ENCODE results near the gene MYO1E. TPM values are rescaled to one million over a fixed set of nuclear protein-coding genes. Genes with fewer than 3 reads are reported as not detected.

MYO1E gene
- total and polyA plus RNA-seq, 2 of the 8 experiments (the other 6 are each of a cell fraction or from before 2014, with no cell fraction given), result 19.6 to 142 TPM

DNA sequence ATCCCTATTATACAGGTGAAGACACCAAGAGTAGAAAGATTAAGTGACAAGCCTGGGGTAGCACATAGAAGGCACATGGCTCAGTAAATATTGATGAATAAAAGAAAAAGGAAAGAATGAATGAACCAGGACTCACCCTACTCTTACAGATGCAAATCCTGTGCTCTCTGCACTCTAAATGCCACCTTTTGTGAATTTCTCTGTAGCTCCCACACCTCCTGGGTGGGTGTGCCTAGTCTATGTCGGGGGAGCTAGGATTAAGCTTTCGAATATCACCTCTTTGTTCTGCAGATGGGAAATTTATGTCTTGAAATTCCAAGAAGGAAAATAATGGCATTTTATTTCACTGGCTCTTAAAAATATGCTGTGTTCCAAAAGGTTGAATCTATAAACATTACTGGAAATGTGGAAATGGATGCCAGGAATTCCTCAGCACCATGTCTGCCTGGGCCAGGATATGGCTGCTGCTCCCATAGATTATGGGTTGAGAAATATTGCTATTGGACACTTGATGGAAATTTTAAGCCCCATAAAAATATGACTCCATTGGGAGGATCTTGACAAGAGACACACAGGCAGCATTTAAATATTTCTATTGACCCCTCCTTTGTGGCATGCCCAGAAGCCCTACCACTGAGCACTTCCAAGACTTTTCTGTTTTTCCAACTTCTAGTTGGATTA is 224.4 kb downstream of the MYO1E start:
- Histone ChIP-seq H2BK120ac (replicated peaks; ENCODE audit: low read depth, low read length) (no peak overlapping the region), H2AFZ (ENCODE audit: low read length) (no peak overlapping the region), H2BK20ac (ENCODE audit: low read length) (no peak overlapping the region), H3K4ac (replicated peaks; ENCODE audit: insufficient read length, low read depth, low read length) (no peak overlapping the region), H3K56ac (replicated peaks; ENCODE audit: insufficient read length, low read depth, low read length) (no peak overlapping the region), H3K18ac (ENCODE audit: extremely low read depth, low read length) (no peak overlapping the region), H3K79me1 (ENCODE audit: low read depth, low read length) (no peaks in the 10 kb centered on the region), H4K8ac (ENCODE audit: extremely low read depth, insufficient read depth, low read length) (no peak overlapping the region), H4K20me1 (replicated peaks in 1 of 2; ENCODE audit: control insufficient read depth in 1 of 2, insufficient read depth in 2 of 2, low read length in 2 of 2) (peaks cover 0 to 5% of the 10 kb centered on the region in 2 experiments), H3K14ac (ENCODE audit: insufficient read length) (no peak overlapping the region), H3K79me2 (ENCODE audit: control insufficient read depth in 1 of 2, insufficient read depth in 2 of 2, low read length in 2 of 2) (0 out of 4 replicates have a peak, but pooled peaks cover 0 to 2% of the 10 kb centered on the region in 2 experiments), H3K4me1 (replicated peaks in 1 of 4; ENCODE audit: control insufficient read depth in 3 of 4, insufficient read depth in 4 of 4, low read length in 3 of 4) (peaks cover 3 to 6% (median 4%) of the 10 kb centered on the region in 4 experiments; a peak in 6 of 7 replicates), H3K36me3 (ENCODE audit: control insufficient read depth in 2 of 4, insufficient read depth in 4 of 4, low read length in 3 of 4) (peaks cover 7 to 37% (median 14%) of the 10 kb centered on the region in 4 experiments; a peak in 7 of 8 replicates), H3K9me3 (ENCODE audit: insufficient read depth in 2 of 2, low read depth in 1 of 2, low read length in 1 of 2) (no peaks in the 10 kb centered on the region), H3K23ac (ENCODE audit: insufficient read length) (no peak overlapping the region), H3K27me3 (replicated peaks in 1 of 4; ENCODE audit: control insufficient read depth in 3 of 4, extremely low read depth in 1 of 4, insufficient read depth in 3 of 4, low read length in 3 of 4) (no peaks in the 10 kb centered on the region), H4K5ac (ENCODE audit: insufficient read length, low read depth, low read length) (no peak overlapping the region), H3K4me3 (ENCODE audit: extremely low read depth in 1 of 4, insufficient read depth in 2 of 4, low read depth in 3 of 4, low read length in 4 of 4) (no peak overlapping the region), H3K4me2 (ENCODE audit: insufficient read depth in 1 of 2, low read depth in 2 of 2, low read length in 2 of 2) (no peak overlapping the region), H3K9ac (replicated peaks in 1 of 4; ENCODE audit: extremely low read depth in 1 of 4, low read depth in 3 of 4, low read length in 3 of 4) (no peak overlapping the region), H3K23me2 (ENCODE audit: low read depth, low read length) (no peaks in the 10 kb centered on the region), H4K91ac (replicated peaks; ENCODE audit: insufficient read length, low read length) (no peak overlapping the region), H2AK5ac (ENCODE audit: low read depth, low read length) (no peak overlapping the region), H2BK15ac (ENCODE audit: low read length) (no peak overlapping the region), H2BK12ac (ENCODE audit: low read depth, low read length) (no peak overlapping the region), H2BK5ac (ENCODE audit: low read depth, low read length) (no peak overlapping the region), H3K27ac (ENCODE audit: low read depth, low read length) (no peak overlapping the region)
- ChIA-PET CTCF (ENCODE audit: partially characterized antibody) (interaction anchor here (0.9 to 1.1 kb wide), 2 partner anchors 10 to 83 kb away, joined by 3 read pairs; no protein-coding TSS in a partner anchor), POLR2A (ENCODE audit: partially characterized antibody) (no interaction called here)
- TF ChIP-seq TEAD4 (IDR thresholded peaks at IDR 0.05; ENCODE audit: low read depth, low read length) (0 out of 2 replicates have a peak, but pooled peaks have one; percentile 19), TCF12 (IDR thresholded peaks at IDR 0.05; ENCODE audit: low read depth, low read length) (no peak), RAD21 (IDR thresholded peaks at IDR 0.05 in 1 of 2, conservative IDR thresholded peaks at IDR 0.05 in 1 of 2; ENCODE audit: low read depth in 2 of 2, low read length in 2 of 2) (no peak), RXRA (IDR thresholded peaks at IDR 0.05; ENCODE audit: insufficient read depth, low read depth, low read length) (no peak)
- no peak for FAIRE-seq
- WGBS, 2 experiments (ENCODE audit: extremely low coverage in 1 of 2, insufficient coverage in 1 of 2, insufficient read length in 1 of 2, insufficient replicate concordance in 2 of 2, low coverage in 1 of 2, low lambda C conversion rate in 2 of 2, missing lambda C conversion rate in 1 of 2), result 67% methylated on average over 2 of the region's 2 CpGs; no CpG with 5 or more reads in 1 of the 2 experiments
- no peak for DNase-seq (ENCODE audit: low read depth in 1 of 2, low spot score in 2 of 2)
